HUES48 (cell line): ENCODE measurements around the gene MED15.
"Not testable (repeated sequence)": the region's sequence is repeated elsewhere in the genome, so short reads cannot be mapped to it uniquely, and the experiment has no call there.

Experiments
- H3K27ac ChIP-seq: one replicate; pipeline ENCODE4 v1.7.0; 2013; ENCODE audit warnings: low read depth, low read length, inconsistent platforms
- H3K27me3 ChIP-seq: 2 replicates; pipeline ENCODE4 v1.6.1; 2013; ENCODE audit warnings: mild to moderate bottlenecking, low read length; ENCODE audit not compliant: control insufficient read depth, insufficient read depth
- H3K36me3 ChIP-seq: 2 replicates; pipeline ENCODE4 v1.6.1; 2013; ENCODE audit warnings: low read length; ENCODE audit not compliant: control insufficient read depth, insufficient read depth
- H3K4me1 ChIP-seq: 2 replicates; pipeline ENCODE4 v1.6.1; 2013; ENCODE audit warnings: mild to moderate bottlenecking, low read length; ENCODE audit not compliant: control insufficient read depth, insufficient read depth
- H3K4me3 ChIP-seq: 2 replicates; pipeline ENCODE4 v1.5.1; 2013; ENCODE audit warnings: mild to moderate bottlenecking, low read depth, low read length
- H3K9ac ChIP-seq: 2 replicates; pipeline ENCODE4 v1.6.1; 2013; ENCODE audit warnings: mild to moderate bottlenecking, low read depth, low read length, moderate library complexity
- H3K9me3 ChIP-seq: 2 replicates; pipeline ENCODE4 v1.6.1; 2013; ENCODE audit warnings: low read length; ENCODE audit not compliant: control insufficient read depth, insufficient read depth

The MED15 gene

GRCh38 chr22:20536590-20537324, 29.3 kb downstream of the MED15 start:
- Histone ChIP-seq H3K4me1 (no peaks in the 10 kb centered on the region), H3K9me3 (no peaks in the 10 kb centered on the region), H3K27me3 (no peaks in the 10 kb centered on the region), H3K4me3 (no peak overlapping the region), H3K27ac (no peak overlapping the region), H3K9ac (no peak overlapping the region), H3K36me3 (peaks cover 19% of the 10 kb centered on the region)

GRCh38 chr22:20537325-20537756, 29.9 kb downstream of the MED15 start:
- peaks cover 25% of the 10 kb centered on the region for H3K36me3 ChIP-seq
- no peak overlapping the region for H3K4me3 ChIP-seq
- H3K9ac ChIP-seq: no peak overlapping the region
- H3K9me3 ChIP-seq: no peaks in the 10 kb centered on the region
- no peaks in the 10 kb centered on the region for H3K4me1 ChIP-seq
- H3K27ac ChIP-seq: no peak overlapping the region
- no peaks in the 10 kb centered on the region for H3K27me3 ChIP-seq

- H3K9ac ChIP-seq: no peak overlapping the region
- no peaks in the 10 kb centered on the region for H3K9me3 ChIP-seq
- H3K27me3 ChIP-seq: no peaks in the 10 kb centered on the region
- peaks cover 27% of the 10 kb centered on the region for H3K36me3 ChIP-seq
- no peak overlapping the region for H3K4me3 ChIP-seq
- H3K4me1 ChIP-seq: no peaks in the 10 kb centered on the region
- H3K27ac ChIP-seq: no peak overlapping the region
Measured at GRCh38 chr22:20537983-20538382, 30.6 kb downstream of the MED15 start.

GRCh38 chr22:20538875-20539274, 31.5 kb downstream of the MED15 start:
- not testable (repeated sequence) for H3K9me3 ChIP-seq, H3K9ac ChIP-seq, H3K27ac ChIP-seq, H3K27me3 ChIP-seq, H3K4me1 ChIP-seq, H3K4me3 ChIP-seq
- peaks cover 25% of the 10 kb centered on the region for H3K36me3 ChIP-seq

GRCh38 chr22:20542055-20542454, 34.6 kb downstream of the MED15 start:
- H3K9ac ChIP-seq: no peak overlapping the region
- peaks cover 27% of the 10 kb centered on the region for H3K36me3 ChIP-seq
- H3K27me3 ChIP-seq: no peaks in the 10 kb centered on the region
- no peak overlapping the region for H3K27ac ChIP-seq
- H3K4me1 ChIP-seq: 0 out of 2 replicates have a peak, but pooled peaks cover 4% of the 10 kb centered on the region
- no peak overlapping the region for H3K4me3 ChIP-seq
- no peaks in the 10 kb centered on the region for H3K9me3 ChIP-seq

GRCh38 chr22:20542736-20543135, 35.3 kb downstream of the MED15 start:
- H3K9me3 ChIP-seq: no peaks in the 10 kb centered on the region
- peaks cover 20% of the 10 kb centered on the region for H3K36me3 ChIP-seq
- no peak overlapping the region for H3K9ac ChIP-seq
- H3K27ac ChIP-seq: no peak overlapping the region
- H3K4me3 ChIP-seq: no peak overlapping the region
- H3K4me1 ChIP-seq: 0 out of 2 replicates have a peak, but pooled peaks cover 4% of the 10 kb centered on the region
- no peaks in the 10 kb centered on the region for H3K27me3 ChIP-seq

- not testable (repeated sequence) for H3K27me3 ChIP-seq, H3K27ac ChIP-seq, H3K9ac ChIP-seq, H3K9me3 ChIP-seq, H3K4me3 ChIP-seq
- Histone ChIP-seq H3K4me1 (peaks cover 12% of the 10 kb centered on the region; the same call in 1 of the 2 replicates), H3K36me3 (peaks cover 18% of the 10 kb centered on the region)
Measured at GRCh38 chr22:20545318-20545634, 37.9 kb downstream of the MED15 start.

GRCh38 chr22:20545681-20546521, 38.5 kb downstream of the MED15 start:
- H3K36me3 ChIP-seq: peaks cover 14% of the 10 kb centered on the region
- H3K27ac ChIP-seq: peak overlapping the region; percentile 51
- H3K27me3 ChIP-seq: no peaks in the 10 kb centered on the region

GRCh38 chr22:20546541-20546950, 39.1 kb downstream of the MED15 start:
- Histone ChIP-seq H3K36me3 (peaks cover 14% of the 10 kb centered on the region), H3K4me3 (no peak overlapping the region), H3K27ac (no peak overlapping the region), H3K27me3 (no peaks in the 10 kb centered on the region), H3K9me3 (no peaks in the 10 kb centered on the region), H3K4me1 (peaks cover 19% of the 10 kb centered on the region; the same call in 1 of the 2 replicates), H3K9ac (no peak overlapping the region)

More at GRCh38 chr22:20545681-20546521, 38.5 kb downstream of the MED15 start:
- Histone ChIP-seq H3K9me3 (no peaks in the 10 kb centered on the region), H3K9ac (no peak overlapping the region), H3K4me1 (peaks cover 14% of the 10 kb centered on the region; the same call in 1 of the 2 replicates), H3K4me3 (no peak overlapping the region)

GRCh38 chr22:20547029-20547428, 39.6 kb downstream of the MED15 start:
- peaks cover 19% of the 10 kb centered on the region; the same call in 1 of the 2 replicates for H3K4me1 ChIP-seq
- no peaks in the 10 kb centered on the region for H3K27me3 ChIP-seq
- H3K36me3 ChIP-seq: peaks cover 13% of the 10 kb centered on the region
- no peak overlapping the region for H3K27ac ChIP-seq
- H3K4me3 ChIP-seq: no peak overlapping the region
- H3K9me3 ChIP-seq: no peaks in the 10 kb centered on the region
- H3K9ac ChIP-seq: no peak overlapping the region

GRCh38 chr22:20548806-20549205, 41.4 kb downstream of the MED15 start:
- Histone ChIP-seq H3K9ac (no peak overlapping the region), H3K27ac (no peak overlapping the region), H3K27me3 (no peaks in the 10 kb centered on the region), H3K4me1 (peaks cover 19% of the 10 kb centered on the region; the same call in 1 of the 2 replicates), H3K4me3 (no peak overlapping the region), H3K9me3 (no peaks in the 10 kb centered on the region), H3K36me3 (peaks cover 24% of the 10 kb centered on the region)
